ENCODE data around the gene PKD2L2. TPM values are rescaled to one million over a fixed set of nuclear protein-coding genes. Genes with fewer than 3 reads are reported as not detected.

The PKD2L2 gene
- polyA plus RNA-seq, 3 donors: 0.08 TPM; not detected in 2

GRCh38 chr5:137891849-137892248, 2.6 kb downstream of the PKD2L2 start:
- H3K4me3 ChIP-seq (replicated peaks in 1 of 3; ENCODE audit: low read depth in 2 of 3, low read length in 3 of 3): no peak overlapping the region
- no peak for DNase-seq
- Mint-ChIP-seq H3K27me3 (ENCODE audit: low read depth in 3 of 3) (peaks cover 0 to 3% (median 0%) of the 10 kb centered on the region in 3 donors), H3K4me3 (no peak overlapping the region), H3K9me3 (no peaks in the 10 kb centered on the region), H3K4me1 (peaks cover 16% of the 10 kb centered on the region), H3K27ac (no peak overlapping the region), H3K36me3 (no peaks in the 10 kb centered on the region)
- no peaks in the 10 kb centered on the region for H4K20me1 ChIP-seq (ENCODE audit: insufficient read depth, low read length)
- no peak overlapping the region for H3K27ac ChIP-seq (ENCODE audit: low read depth in 1 of 2, low read length in 2 of 2)
- peaks cover 3 to 17% of the 10 kb centered on the region in 2 donors for H3K4me1 ChIP-seq (ENCODE audit: control insufficient read depth in 1 of 2, insufficient read depth in 2 of 2, low read length in 2 of 2)
- intact Hi-C loops (cut with micrococcal nuclease): no loop called here
- no peaks in the 10 kb centered on the region for H3K36me3 ChIP-seq (replicated peaks in 1 of 2; ENCODE audit: control insufficient read depth in 1 of 2, insufficient read depth in 2 of 2, low read length in 2 of 2)
- no peak overlapping the region for H3K4me2 ChIP-seq (replicated peaks; ENCODE audit: extremely low read depth, low read length, poor library complexity, severe bottlenecking)
- H3K9ac ChIP-seq (ENCODE audit: insufficient read depth, low read length, poor library complexity, severe bottlenecking): no peak overlapping the region
- WGBS (ENCODE audit: insufficient coverage): no CpG with 5 or more reads among the region's 3 CpGs
- no peaks in the 10 kb centered on the region for H3K9me3 ChIP-seq (replicated peaks in 1 of 2; ENCODE audit: control insufficient read depth in 1 of 2, insufficient read depth in 1 of 2, low read length in 2 of 2)
- H2AFZ ChIP-seq (ENCODE audit: insufficient read depth, low read depth, low read length, poor library complexity, severe bottlenecking): no peak overlapping the region
- peak; percentile 48 for TF ChIP-seq CTCF (IDR thresholded peaks at IDR 0.05)
- H3K79me2 ChIP-seq (ENCODE audit: insufficient read depth, low read length): no peaks in the 10 kb centered on the region
- H3K27me3 ChIP-seq (ENCODE audit: control insufficient read depth in 2 of 2, insufficient read depth in 2 of 2, low read length in 2 of 2): no peaks in the 10 kb centered on the region

GRCh38 chr5:137894586-137894985, 5.3 kb downstream of the PKD2L2 start:
- peaks cover 0 to 3% (median 0%) of the 10 kb centered on the region in 3 donors for H3K27me3 Mint-ChIP-seq (ENCODE audit: low read depth in 3 of 3)
- H3K9ac ChIP-seq (ENCODE audit: insufficient read depth, low read length, poor library complexity, severe bottlenecking): no peak overlapping the region
- H4K20me1 ChIP-seq (ENCODE audit: insufficient read depth, low read length): no peaks in the 10 kb centered on the region
- no peaks in the 10 kb centered on the region for H3K9me3 ChIP-seq (replicated peaks in 1 of 2; ENCODE audit: control insufficient read depth in 1 of 2, insufficient read depth in 1 of 2, low read length in 2 of 2)
- H3K4me3 Mint-ChIP-seq: no peak overlapping the region
- peaks cover 9% of the 10 kb centered on the region for H3K4me1 Mint-ChIP-seq
- no peak overlapping the region for H3K4me3 ChIP-seq (replicated peaks in 1 of 3; ENCODE audit: low read depth in 2 of 3, low read length in 3 of 3)
- no peak for TF ChIP-seq CTCF (IDR thresholded peaks at IDR 0.05)
- no peaks in the 10 kb centered on the region for H3K36me3 Mint-ChIP-seq
- no peaks in the 10 kb centered on the region for H3K27me3 ChIP-seq (ENCODE audit: control insufficient read depth in 2 of 2, insufficient read depth in 2 of 2, low read length in 2 of 2)
- no peak overlapping the region for H3K27ac Mint-ChIP-seq
- peaks cover 2% of the 10 kb centered on the region in 2 donors for H3K4me1 ChIP-seq (ENCODE audit: control insufficient read depth in 1 of 2, insufficient read depth in 2 of 2, low read length in 2 of 2)
- H3K79me2 ChIP-seq (ENCODE audit: insufficient read depth, low read length): no peaks in the 10 kb centered on the region
- no peak overlapping the region for H3K4me2 ChIP-seq (replicated peaks; ENCODE audit: extremely low read depth, low read length, poor library complexity, severe bottlenecking)
- intact Hi-C loops (cut with micrococcal nuclease): no loop called here
- H3K36me3 ChIP-seq (replicated peaks in 1 of 2; ENCODE audit: control insufficient read depth in 1 of 2, insufficient read depth in 2 of 2, low read length in 2 of 2): no peaks in the 10 kb centered on the region
- H3K9me3 Mint-ChIP-seq: no peaks in the 10 kb centered on the region
- H2AFZ ChIP-seq (ENCODE audit: insufficient read depth, low read depth, low read length, poor library complexity, severe bottlenecking): no peak overlapping the region
- H3K27ac ChIP-seq (ENCODE audit: low read depth in 1 of 2, low read length in 2 of 2): no peak overlapping the region
- no peak for DNase-seq

Measured in CD14-positive monocyte (primary cell).